H4 (cell line): ENCODE results near the gene UNC80. TPM values are rescaled to one million over a fixed set of nuclear protein-coding genes. Genes with fewer than 3 reads are reported as not detected.

Experiments
- DNase-seq: peaks from one replicate; pipeline ENCODE4 v3.0.0-alpha.2; 2015; ENCODE audit warnings: low spot score
- total RNA-seq: library from RNA; depleted of rRNA; stranded (reverse); fragments of >200 nt; shearing (Covaris generic); gene quantifications from 2 replicates; pipeline ENCODE4 v1.2.3, GENCODE V29; 2014

Gene UNC80
- total RNA-seq, 1 experiment from 2014 or later, result not detected

DNA sequence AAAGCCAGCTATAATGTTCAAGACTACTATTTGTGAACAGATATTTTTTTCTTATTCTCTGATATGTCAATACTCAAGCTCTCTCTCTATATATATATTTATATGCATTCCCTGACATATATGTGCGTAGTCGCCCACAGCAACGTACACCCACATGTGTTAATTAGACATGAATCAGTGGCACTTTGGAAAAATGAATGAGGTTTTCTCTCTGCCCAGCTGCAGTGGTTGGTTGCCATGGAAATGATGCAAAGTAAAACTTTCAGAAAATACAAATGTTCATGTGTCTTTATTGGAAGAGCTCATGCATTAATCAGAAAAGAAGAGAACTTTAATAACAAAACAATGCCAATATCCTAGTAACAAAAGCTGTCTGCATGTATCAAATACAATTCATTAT is 34.7 kb downstream of the UNC80 start:
- no peak for DNase-seq

DNA sequence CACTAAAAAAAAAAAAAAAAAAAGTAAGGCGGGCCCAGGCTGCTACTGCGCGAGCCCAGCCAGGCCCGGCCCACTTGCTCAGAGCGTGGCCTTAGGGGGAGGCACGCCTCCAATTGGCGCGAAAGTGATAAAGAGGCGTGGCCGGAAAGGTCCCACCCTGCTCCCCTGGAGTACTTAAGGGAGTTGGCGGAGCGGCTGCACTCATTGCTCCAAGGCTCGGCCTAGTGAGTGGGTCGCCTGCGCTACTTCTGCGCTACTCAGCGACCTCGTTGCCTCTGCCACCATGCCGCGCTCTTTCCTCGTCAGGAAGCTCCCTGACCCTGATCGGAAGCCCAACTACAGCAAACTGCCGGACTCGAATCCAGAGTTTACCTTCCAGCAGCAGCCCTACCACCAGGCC is 36.9 kb downstream of the UNC80 start:
- DNase-seq, result no peak

DNA sequence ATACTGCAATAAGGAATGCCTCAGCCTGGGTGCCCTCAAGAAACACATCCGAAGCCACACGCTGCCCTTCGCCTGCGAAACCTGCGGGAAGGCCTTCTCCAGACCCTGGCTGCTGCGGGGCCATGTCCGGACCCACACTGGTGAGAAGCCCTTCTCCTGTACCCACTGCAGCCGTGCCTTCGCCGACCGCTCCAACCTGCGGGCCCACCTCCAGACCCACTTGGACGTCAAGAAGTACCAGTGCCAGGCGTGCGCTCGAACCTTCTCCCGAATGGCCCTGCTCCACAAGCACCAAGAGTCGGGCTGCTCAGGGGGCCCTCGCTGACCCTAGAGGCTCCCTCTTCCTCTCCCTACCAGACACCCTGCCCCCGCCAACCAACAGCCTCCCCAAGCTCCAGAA is 37.6 kb downstream of the UNC80 start:
- no peak for DNase-seq

DNA sequence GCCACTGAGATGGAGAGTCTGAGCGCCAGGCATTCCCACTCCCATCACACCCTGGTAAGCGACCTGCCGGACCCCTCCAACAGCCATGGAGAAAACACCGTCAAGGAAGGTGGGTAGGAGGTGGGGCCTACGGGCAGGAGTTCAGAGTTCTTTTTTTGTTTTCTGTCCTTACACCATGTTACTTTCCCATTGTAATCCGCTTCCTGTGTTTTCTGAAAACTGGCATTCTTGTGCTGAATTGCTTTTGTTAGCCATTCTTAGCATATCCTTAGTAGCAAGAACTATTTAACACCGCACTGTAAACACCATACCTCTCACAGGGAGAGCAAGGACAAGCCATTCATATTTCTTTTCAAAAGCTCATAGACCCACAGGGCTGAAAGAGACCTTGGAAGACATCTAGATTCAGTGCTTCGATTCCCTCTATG is 46.2 kb downstream of the UNC80 start:
- no peak for DNase-seq

DNA sequence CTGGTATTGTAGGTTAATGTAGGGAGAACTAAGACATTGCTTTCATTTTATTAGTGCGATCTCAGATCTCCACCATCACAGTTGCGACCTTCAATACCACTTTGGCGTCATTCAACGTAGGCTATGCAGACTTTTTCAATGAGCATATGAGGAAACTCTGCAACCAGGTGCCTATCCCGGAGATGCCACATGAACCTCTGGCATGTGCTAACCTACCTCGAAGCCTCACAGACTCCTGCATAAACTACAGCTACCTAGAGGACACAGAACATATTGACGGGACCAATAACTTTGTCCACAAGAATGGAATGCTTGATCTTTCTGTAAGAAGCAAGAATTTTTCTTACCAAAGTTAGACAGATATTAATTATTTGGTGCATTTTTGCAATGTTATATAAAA is 47.3 kb downstream of the UNC80 start:
- no peak for DNase-seq

DNA sequence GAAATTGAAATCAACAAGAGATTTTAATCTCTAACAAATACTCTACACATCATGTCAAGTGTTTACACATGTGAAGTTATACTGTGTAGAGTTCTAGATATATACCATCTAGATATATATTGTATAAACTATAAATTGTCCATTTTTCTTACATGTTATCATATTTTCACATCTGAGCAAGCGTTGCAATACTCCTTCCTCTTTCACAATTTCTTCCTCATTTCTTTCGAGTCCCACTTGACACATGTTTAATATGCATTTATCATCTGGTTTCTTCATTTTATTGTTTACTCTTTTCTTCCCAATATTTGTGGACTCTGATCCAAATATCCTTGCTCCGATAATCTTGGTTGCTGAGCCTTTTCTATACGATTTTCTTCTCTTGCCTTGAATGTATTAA is 50.2 kb downstream of the UNC80 start:
- no peak for DNase-seq

DNA sequence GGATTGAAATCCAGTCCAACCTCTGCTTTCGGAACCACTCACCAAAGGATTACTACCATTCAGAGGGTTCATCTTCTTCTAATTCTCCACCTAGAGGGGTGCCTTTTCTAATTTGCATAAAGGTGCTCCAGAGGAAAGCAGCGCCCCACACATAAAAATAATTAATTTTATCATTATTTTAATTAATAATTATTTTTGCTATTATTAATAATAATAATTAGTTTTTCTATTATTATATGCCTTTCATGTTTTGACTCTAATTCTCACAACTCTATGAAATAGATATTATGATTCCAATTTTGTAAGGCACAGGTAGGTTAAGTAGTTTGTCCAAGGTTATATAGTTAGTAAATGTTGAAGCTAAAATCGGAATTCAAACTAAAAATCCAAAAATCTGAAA is 51.9 kb downstream of the UNC80 start:
- no peak for DNase-seq

DNA sequence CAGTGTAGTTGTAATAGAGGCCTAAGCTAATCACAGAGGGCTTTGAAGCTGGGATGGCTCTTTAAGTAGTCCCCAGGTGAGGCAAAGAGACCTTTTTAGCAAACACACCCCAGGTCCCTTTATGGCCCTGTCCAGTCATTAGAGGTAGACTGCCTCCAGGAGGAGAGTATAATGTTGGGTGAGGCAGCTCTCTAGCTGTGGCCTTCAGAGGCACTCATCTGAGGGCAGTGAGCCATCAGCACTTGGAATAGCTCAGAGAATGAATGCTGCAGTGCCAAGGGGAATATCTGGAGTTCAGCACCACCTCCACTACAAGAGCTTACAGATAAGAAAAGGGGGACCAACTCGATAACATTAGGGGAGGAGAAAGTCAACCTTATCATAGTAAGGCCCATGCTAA is 52.8 kb downstream of the UNC80 start:
- DNase-seq, result no peak

DNA sequence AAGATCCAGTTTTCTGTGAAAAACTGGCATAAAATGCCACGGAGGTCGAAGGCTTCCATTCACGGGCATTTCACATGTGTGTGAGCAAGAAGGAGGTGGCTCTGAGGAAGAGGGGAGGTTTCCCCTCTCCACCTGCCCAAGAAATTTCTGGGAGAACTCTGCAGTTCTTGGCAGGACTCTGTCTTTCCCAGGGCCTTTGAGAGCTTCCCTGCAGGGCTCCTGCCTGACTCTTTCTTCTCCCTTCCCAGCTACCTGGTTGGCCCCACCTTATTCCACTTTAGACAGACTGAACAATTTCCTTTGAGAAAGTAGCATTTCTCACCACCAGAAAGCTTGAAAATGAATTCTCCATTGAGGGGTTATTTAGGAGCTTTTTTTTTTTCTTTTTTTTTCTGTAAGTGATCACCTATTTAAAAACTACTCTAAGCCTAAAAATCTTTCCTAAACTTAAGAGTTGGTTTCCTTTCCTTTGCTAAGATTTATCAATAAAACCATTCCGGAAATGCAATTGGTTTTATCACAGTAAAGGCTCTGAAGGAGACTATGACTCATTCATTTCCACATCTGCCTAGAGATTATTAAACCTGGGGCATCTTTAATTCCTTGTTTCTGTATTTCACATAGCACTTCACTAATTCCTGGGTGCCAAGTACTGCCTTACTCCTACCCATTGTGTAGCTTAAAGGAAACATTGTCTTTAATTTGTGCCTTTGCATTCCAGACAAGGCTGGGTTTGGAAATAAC is 59.3 kb downstream of the UNC80 start:
- no peak for DNase-seq

DNA sequence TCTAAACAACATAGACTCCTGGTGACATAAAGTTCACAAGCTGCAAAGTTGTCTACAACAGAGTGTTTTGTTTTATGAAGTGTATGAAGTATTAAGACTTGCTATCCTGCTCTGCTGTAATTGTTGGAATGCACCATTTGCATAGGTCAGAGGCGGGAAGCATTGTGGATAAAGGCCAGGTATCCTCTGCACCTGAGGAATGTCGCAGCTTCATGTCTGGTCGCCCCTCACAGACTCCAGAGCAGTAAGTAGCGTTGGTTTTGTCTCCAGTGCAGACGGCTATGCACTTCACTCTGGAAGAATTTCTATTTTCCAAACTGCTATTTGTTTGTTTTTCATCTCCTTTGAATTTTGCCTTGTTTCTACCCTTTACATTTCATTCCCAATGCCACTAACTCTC is 63.1 kb downstream of the UNC80 start:
- no peak for DNase-seq

DNA sequence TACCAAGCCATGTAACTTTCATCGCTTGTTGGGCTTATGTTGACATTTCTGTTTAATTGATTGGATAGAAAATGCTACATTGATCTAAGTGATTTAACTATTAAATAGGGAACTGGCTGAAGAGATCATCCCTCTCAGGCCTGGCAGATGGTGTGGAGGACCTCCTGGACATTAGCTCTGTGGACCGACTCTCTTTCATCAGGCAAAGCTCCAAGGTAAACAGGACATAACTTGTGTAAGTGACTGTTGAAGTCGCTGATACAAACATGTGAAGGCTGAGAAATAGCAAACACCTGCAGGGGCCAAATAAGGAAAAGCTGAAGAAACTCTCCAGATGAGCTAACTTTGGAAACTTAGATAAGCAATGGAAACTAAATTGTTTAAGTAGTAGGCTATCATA is 68.8 kb downstream of the UNC80 start:
- no peak for DNase-seq

DNA sequence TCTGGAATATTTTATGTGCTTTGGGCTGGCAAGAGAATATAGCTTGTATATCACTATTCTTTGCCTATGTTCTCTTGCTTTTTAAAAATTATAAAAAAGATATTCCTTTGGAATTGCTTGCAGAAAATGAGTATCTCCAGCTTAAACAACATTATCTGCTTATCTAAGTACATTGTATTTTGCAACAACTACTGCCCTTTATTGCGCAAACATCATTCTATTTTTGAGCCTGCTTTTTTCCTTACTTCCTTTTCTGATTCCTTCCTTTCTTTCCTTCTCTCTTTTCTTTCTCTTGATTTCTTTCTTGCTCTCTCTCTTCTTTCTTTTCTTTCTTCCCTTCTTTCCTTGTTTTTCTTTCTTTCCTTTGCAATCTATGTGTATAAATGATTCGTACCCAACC is 74.0 kb downstream of the UNC80 start:
- no peak for DNase-seq

DNA sequence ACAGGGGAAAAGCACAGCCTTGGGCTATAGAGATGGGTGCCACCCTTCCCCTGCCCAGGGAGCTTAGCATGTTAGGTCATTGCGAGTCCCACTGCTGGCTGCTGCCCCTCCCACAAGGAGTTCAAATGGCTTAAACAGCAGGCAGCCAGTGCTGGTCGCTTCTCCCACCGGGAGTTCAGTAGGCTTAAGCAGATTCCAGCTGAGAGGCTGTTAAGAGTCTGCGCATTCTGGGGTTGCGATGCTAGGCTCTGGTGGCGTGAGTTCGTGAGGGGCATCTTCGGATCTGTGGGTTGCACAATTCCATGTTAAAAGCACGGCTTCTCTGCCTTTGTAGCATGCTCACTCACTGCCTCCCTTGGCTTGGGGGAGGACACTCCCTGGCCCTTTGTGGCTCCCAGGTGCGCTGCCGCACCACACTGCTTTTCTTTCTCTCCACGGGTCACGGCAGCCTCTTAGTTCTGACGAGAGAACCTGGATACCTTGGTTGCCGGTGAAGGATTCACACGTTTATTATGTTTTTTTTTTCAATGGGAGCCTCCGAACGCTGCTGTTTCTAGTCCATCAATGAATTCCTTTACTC is 93.2 kb downstream of the UNC80 start:
- DNase-seq, result no peak

DNA sequence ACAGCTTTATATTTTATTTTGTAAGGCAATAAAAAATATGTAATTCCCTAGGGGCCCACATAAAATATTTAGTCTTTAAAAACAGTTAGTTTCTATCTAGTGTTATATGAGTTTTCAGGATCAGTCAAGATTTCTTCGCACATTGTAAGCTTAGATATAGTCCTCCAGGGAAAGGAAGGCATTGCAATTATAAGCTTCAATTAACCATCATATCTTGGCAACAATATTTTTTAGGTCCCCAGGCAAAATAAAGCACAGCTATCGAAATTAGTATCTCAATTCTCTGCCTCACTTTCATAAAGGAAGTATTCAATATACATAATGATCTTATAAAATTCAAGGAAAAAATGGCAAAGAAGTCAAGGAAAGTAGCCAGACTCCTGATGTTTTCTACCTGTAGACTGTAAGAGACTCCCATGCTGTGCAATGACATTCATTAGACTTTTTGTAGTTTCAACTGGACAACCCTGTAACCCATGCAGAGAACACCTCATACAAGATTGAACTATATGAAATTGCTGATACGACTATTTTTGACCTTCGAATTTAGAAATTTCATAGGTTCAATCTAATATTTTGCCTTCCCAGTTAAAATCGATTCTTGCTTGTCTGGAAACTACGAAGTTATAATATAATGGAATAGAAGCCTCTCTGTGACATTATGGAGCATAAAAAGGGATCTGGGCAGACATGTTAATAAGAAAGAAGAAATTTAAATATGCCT is 96.8 kb downstream of the UNC80 start:
- DNase-seq, result no peak

DNA sequence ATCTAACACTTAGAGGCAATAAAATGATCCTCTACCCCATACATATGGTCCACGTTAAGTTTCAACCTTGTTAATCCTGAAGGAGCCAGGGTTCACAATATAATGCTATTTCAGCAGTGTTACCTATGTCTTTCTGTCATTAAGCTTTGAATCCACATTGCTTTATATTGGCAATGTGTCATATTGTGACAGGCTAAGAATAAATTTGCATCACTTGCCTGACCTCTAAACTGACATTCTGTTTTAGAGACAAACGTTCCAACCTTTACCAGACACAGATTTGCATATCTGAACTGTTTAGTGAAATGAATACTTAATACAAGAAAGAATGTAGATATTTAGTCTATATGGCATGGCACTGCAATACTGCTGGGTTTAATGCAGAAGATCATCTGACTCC is 98.4 kb downstream of the UNC80 start:
- no peak for DNase-seq

DNA sequence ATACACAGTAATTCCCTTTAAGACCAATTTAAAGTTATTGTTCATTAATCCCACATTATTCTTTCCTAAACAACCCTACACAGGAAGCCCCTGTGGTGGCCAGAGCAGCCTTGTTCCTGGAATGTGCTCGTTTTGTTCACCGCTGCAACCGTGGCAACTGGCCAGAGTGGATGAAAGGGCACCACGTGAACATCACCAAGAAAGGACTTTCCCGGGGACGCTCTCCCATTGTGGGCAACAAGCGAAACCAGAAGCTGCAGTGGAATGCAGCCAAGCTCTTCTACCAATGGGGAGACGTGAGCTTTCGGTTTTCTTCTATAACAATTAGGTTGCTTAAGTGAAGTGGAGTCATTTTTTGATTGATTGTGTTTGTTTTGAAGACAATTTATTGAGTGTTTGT is 101.0 kb downstream of the UNC80 start:
- DNase-seq, result peak; percentile 97

DNA sequence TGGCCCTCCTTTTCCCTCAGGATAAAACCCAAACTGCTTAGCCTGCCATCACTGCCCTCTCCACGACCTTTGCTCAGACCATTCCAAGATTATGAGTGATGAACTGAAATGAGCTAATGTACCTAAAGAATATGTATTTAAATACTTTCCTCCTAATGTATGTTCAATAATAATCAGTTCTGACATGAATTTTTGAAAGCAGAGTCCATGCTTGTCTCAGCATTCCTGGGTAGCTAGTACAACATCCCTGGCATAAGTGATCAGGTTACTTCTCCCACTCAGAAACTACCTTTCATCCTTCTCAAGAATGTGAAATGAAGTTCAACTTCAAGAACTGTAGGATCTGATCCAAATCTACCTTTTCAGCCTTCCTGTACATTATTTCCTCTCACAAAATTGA is 103.6 kb downstream of the UNC80 start:
- DNase-seq, result no peak

DNA sequence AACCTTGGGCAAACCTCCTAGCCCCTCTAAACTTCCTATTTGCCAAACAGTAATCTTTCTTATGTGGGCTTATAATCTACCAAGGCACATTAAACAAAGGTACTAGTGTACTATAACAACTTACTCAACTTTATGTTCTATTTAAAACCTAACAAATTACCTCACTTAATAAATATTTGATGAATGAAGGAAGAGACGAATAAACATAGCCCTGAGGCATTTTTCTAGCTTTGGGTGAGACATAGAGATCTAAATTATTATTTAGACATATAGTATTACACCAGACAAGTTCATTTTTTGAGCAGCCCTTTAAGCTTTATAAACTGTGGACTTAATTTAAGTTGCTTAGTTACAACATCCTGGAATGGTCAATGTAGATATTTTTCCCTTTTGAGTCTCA is 104.6 kb downstream of the UNC80 start:
- DNase-seq, result peak; percentile 5

DNA sequence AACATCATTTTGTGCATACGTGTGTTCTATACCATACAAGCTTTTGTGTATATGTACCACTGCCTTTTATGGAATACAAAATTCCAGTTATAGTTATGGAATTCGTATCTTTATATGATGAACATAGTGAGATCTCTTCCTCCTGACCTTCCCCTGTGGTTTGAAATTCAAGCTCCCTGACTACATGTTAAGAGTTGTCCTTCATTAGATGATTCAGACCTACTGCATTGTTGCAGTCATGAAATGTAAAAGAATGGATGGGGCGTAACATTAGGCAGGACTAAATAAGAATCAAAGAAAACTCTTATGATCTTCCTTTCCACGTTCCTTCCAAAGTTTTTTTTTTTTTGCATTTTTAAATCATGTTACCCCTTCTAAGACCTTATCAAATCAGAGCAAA is 107.1 kb downstream of the UNC80 start:
- no peak for DNase-seq

DNA sequence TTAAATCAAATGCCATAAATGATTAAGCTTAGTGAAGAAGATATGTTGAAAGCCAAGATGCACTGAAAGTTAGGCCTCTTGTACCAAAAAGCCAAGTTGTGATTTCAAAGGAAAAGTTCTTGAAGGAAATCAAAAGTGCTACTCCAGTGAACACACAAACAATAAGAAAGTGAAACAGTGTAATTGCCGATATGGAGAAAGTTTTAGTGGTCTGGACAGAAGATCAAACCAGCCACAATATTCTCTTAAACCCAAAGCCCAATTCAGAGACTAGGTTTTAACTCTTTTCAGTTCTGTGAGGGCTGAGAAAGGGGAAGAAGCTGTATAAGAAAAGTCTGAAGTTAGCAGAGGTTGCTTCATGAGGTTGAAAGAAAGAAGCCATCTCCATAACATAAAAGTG is 129.0 kb downstream of the UNC80 start:
- no peak for DNase-seq

DNA sequence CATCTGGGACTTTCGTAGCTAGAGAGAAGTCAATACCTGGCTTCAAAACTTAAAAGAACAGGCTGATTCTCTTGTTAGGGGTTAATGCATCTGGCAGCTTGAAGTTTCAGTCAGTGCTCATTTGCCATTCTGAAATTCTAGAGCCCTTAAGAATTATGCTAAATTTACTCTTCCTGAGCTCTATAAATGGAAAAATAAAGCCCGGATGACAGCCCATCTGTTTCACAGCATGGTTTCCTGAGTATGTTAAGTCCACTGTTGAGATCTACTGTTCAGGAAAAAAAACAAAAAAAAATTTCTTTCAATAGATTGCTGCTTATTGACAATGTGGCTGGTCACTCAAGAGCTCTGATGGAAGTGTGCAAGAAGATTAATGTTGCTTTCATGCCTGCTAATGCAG is 129.5 kb downstream of the UNC80 start:
- DNase-seq, result no peak

DNA sequence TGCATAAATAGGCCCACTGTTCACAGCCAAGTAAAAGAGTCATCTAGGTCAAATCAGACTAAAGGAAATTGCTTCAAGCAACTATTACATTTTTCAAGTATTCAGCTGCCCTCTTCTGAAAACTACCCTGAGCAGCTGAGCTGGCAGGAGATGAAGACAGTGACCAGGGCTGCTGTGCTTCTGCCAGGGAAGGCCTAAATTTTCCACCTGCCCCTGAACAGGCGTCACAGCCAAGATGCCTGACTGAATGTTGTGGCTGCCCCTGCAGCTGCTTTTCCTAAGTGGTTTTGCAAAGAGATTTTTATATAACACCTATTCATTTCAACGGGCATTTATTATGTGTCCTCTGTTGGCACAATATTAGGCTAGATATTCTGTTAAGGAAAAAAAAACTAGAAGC is 134.1 kb downstream of the UNC80 start:
- no peak for DNase-seq

DNA sequence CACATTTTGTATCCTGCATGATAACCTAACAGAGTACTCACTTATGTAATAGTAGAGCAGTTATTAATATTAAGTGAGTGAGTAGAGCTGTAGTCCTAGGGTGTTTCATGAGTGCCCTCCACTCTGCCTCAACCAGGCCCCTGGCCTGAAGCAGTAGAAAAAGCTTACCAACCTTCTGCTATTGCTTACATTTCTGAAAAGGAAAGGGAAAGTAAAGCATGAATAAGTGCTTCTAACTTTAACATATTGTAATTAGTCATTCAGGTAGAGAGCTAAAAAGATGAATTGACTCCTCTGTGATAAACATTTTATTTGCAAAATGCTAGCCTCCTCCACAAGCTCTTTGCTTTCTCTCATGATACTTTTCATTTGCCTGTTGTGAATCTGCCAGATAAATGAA is 136.1 kb downstream of the UNC80 start:
- no peak for DNase-seq
